Activated B cell treated with CpG ODN at 0.5 μM for 24 hours (primary cell): ENCODE measurements around the gene ASB15. TPM values are rescaled to one million over a fixed set of nuclear protein-coding genes. Genes with fewer than 3 reads are reported as not detected.

ENCODE experiments used
- ATAC-seq: fragments of 200-7000 bp; cut with Tn5 transposase; one replicate; pipeline ENCODE4 v1.10.0; 2021; ENCODE audit warnings: low read depth, mild to moderate bottlenecking, moderate library complexity
- CTCF ChIA-PET: fragments of 350-600 bp; sonication (Branson Sonifier 250); formaldehyde crosslinking; loops from one replicate; lab custom pipeline; 2021; ENCODE audit warnings: antibody characterized with exemption; lab: Charles Lee
- POLR2A ChIA-PET: fragments of 350-600 bp; sonication (Branson Sonifier 250); formaldehyde crosslinking; loops from one replicate; lab custom pipeline; 2021; ENCODE audit warnings: antibody characterized with exemption; lab: Charles Lee
- DNase-seq: peaks from one replicate; pipeline ENCODE4 v3.0.0; 2022
- H3K27ac Mint-ChIP-seq: one replicate; pipeline ENCODE4 v1.8.0; 2020; ENCODE audit warnings: mixed read lengths
- H3K27me3 Mint-ChIP-seq: one replicate; pipeline ENCODE4 v1.8.0; 2021; ENCODE audit warnings: mixed read lengths
- H3K36me3 Mint-ChIP-seq: one replicate; pipeline ENCODE4 v1.8.0; 2021; ENCODE audit warnings: low read depth, mixed read lengths
- H3K4me1 Mint-ChIP-seq: one replicate; pipeline ENCODE4 v1.8.0; 2021; ENCODE audit warnings: mixed read lengths
- H3K4me3 Mint-ChIP-seq: one replicate; pipeline ENCODE4 v1.8.0; 2020; ENCODE audit warnings: mild to moderate bottlenecking, mixed read lengths
- H3K9me3 Mint-ChIP-seq: one replicate; pipeline ENCODE4 v1.8.0; 2020; ENCODE audit warnings: mixed read lengths
- intact Hi-C: fragments of 100-400 bp; cut with micrococcal nuclease; formaldehyde crosslinking; loops from one replicate; pipeline ENCODE4 v1.15.1; 2024
- total RNA-seq: library from RNA; stranded (reverse); gene quantifications from 2 replicates; pipeline ENCODE4 v1.2.3, GENCODE V29; 2022
- TF ChIP-seq, protein P1 (sequence below): fragments of 200-600 bp; IDR thresholded peaks from one replicate; pipeline ENCODE4 v1.8.0; 2022; ENCODE audit warnings: antibody characterized with exemption, mild to moderate bottlenecking

ASB15 gene
- total RNA-seq, 1 donor from 2014 or later, result not detected

DNA sequence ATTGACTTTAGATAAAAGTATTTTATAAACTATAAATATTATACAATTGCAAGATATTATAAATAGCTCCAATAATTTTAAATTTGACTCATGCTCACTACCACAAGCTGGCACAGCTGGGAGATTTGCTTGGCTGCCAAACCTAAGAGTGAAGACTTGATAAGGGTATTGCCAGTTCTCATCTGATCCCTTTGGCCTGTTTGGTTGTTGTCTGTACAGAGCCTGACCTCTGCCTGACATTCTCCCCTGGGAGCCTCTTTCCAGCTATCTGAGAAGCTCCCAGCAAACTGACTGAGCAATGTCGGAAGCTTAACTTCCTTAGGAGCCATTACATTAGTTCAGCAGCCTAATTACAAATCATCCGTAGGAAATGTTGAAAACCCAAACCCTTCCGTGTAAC is 43.9 kb downstream of the ASB15 start:
- Mint-ChIP-seq H3K4me3 (no peak overlapping the region), H3K4me1 (no peaks in the 10 kb centered on the region), H3K9me3 (no peaks in the 10 kb centered on the region), H3K36me3 (no peaks in the 10 kb centered on the region), H3K27me3 (peaks cover 11% of the 10 kb centered on the region), H3K27ac (no peak overlapping the region)
- CTCF ChIA-PET, result interaction anchor here (1.2 kb wide), 1 partner anchor 9 kb away, joined by 3 read pairs; no protein-coding TSS in a partner anchor
- TF ChIP-seq, protein P1, sequence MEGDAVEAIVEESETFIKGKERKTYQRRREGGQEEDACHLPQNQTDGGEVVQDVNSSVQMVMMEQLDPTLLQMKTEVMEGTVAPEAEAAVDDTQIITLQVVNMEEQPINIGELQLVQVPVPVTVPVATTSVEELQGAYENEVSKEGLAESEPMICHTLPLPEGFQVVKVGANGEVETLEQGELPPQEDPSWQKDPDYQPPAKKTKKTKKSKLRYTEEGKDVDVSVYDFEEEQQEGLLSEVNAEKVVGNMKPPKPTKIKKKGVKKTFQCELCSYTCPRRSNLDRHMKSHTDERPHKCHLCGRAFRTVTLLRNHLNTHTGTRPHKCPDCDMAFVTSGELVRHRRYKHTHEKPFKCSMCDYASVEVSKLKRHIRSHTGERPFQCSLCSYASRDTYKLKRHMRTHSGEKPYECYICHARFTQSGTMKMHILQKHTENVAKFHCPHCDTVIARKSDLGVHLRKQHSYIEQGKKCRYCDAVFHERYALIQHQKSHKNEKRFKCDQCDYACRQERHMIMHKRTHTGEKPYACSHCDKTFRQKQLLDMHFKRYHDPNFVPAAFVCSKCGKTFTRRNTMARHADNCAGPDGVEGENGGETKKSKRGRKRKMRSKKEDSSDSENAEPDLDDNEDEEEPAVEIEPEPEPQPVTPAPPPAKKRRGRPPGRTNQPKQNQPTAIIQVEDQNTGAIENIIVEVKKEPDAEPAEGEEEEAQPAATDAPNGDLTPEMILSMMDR, result no peak
- ATAC-seq (no peak), DNase-seq (no peak)
- intact Hi-C loops, result no loop called here
- POLR2A ChIA-PET, result no interaction called here

DNA sequence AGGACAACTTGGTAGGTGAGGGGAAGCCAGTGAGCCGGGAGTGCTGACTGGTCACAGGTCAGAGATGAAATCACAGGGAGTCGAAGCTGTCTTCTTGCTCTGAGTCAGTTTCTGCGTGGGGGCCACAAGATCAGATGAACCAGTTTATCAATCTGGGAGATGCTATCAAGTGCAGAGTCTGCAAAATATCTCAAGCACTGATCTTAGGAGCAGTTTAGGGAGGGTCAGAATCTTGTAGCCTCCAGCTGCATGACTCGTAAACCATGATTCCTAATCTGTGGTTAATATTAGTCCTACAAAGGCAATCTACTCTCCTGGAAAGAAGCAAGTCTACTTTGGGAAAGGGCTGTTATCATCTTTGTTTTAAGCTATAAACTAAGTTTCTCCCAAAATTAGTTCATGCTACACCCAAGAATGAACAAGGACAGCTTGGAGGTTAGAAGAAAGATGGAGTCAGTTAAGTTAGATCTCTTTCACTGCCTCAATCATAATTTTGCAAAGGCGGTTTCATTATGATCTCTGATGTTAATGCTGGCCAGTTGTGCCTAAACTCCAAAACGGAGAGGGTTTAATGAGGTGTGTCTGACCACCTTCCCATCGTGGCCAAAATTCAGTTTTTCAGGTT is 45.6 kb downstream of the ASB15 start:
- CTCF ChIA-PET, result no interaction called here
- POLR2A ChIA-PET, result no interaction called here
- intact Hi-C loops, result no loop called here
- H3K4me1 Mint-ChIP-seq, result no peaks in the 10 kb centered on the region
- no peaks in the 10 kb centered on the region for H3K36me3 Mint-ChIP-seq
- peaks cover 7% of the 10 kb centered on the region for H3K27me3 Mint-ChIP-seq
- H3K27ac Mint-ChIP-seq, result no peak overlapping the region
- ATAC-seq (no peak), DNase-seq (no peak)
- no peak overlapping the region for H3K4me3 Mint-ChIP-seq
- TF ChIP-seq, protein P1, result no peak
- H3K9me3 Mint-ChIP-seq, result no peaks in the 10 kb centered on the region

DNA sequence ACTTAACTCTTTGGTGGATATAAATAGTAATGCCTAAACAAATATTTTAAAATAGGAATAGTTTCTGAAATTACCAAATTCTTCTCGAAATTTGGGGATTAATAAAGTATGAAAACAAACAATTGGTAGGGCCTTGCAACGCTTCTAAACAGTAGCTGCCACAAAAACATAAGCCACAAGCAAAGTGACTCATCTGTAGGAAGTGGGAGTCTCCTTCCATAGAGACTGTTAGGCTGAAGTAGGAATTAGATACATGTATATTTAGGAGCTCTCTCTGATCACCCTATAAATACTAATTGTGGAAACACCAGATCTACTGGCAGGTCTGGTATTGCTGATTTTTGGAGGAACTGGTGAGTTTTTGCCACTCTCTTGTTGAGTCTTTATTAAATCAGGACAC is 48.3 kb downstream of the ASB15 start:
- ChIA-PET CTCF (no interaction called here), POLR2A (no interaction called here)
- Mint-ChIP-seq H3K27ac (no peak overlapping the region), H3K36me3 (no peaks in the 10 kb centered on the region), H3K4me3 (no peak overlapping the region), H3K27me3 (peaks cover 4% of the 10 kb centered on the region), H3K4me1 (no peaks in the 10 kb centered on the region), H3K9me3 (no peaks in the 10 kb centered on the region)
- DNase-seq (no peak), ATAC-seq (no peak)
- intact Hi-C loops, result no loop called here
- TF ChIP-seq, protein P1, result no peak

DNA sequence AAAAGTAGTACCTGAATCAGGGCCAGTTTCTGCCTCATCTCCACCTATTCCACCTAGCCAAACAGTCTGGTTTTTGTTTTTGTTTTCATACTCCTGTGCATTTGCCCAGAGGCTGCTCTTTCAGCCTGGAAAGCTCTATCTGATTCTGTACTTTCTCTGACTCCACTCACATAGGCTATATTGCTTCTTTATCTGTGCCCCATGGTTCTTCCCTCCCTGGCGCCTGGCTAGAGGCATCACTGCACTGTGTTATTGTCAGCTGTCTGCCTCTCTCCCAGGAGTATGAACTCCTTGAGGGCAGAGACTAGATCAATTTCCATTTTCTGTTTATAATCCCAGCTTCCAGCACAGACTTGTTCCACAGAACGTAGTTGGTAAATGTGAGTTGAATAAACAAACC is 49.0 kb downstream of the ASB15 start:
- Mint-ChIP-seq H3K9me3 (no peaks in the 10 kb centered on the region), H3K4me1 (no peaks in the 10 kb centered on the region), H3K27me3 (peaks cover 4% of the 10 kb centered on the region), H3K36me3 (no peaks in the 10 kb centered on the region), H3K4me3 (no peak overlapping the region), H3K27ac (no peak overlapping the region)
- no peak for ATAC-seq
- intact Hi-C loops, result no loop called here
- ChIA-PET CTCF (no interaction called here), POLR2A (no interaction called here)
- DNase-seq, result no peak
- TF ChIP-seq, protein P1, result no peak

DNA sequence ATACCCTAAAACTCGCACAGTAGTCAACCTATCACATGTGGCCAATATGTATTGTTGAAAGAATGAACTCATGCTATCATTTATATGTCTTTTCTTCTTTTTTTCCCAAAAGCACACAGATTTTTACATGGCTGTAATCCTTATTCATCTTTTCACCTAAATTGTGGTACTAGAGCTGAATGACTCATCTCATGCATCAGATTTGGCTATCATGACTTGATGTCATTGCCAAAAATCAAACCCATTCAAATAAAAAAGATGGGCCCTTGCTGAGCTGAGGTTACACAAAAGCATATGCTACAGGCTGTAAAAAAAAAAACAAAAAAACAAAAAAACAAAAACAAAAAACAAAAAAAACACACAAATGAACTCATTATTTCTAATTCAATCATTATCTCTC is 50.8 kb downstream of the ASB15 start:
- no peaks in the 10 kb centered on the region for H3K9me3 Mint-ChIP-seq
- TF ChIP-seq, protein P1, result no peak
- DNase-seq (no peak), ATAC-seq (no peak)
- ChIA-PET POLR2A (no interaction called here), CTCF (no interaction called here)
- no peaks in the 10 kb centered on the region for H3K36me3 Mint-ChIP-seq
- intact Hi-C loops, result no loop called here
- H3K27me3 Mint-ChIP-seq, result peaks cover 4% of the 10 kb centered on the region
- H3K4me1 Mint-ChIP-seq, result no peaks in the 10 kb centered on the region
- H3K4me3 Mint-ChIP-seq, result no peak overlapping the region
- H3K27ac Mint-ChIP-seq, result no peak overlapping the region
